Stomach (tissue), 4 donors: Measurements from ENCODE around the gene PARP8.

Source experiments
- CTCF ChIP-seq, 7 experiments: fragments of 450-650 bp in 4 of 7; fragments of 200-600 bp in 3 of 7; sonication (generic) in 3 of 7; IDR thresholded peaks; one replicate each; pipeline ENCODE4 v1.5.1; 2016 to 2019; ENCODE audit warnings: antibody characterized with exemption in 7 of 7, control low read depth in 2 of 7, mild to moderate bottlenecking in 1 of 7
- EP300 ChIP-seq: sonication (generic); formaldehyde crosslinking; IDR thresholded peaks from one replicate; pipeline ENCODE4 v1.6.1; 2017; ENCODE audit warnings: antibody characterized with exemption
- POLR2A ChIP-seq, 4 donors: fragments of 450-650 bp; IDR thresholded peaks; one replicate each; pipeline ENCODE4 v1.6.1; 2016; ENCODE audit warnings: antibody characterized with exemption in 4 of 4, control low read depth in 2 of 4, mild to moderate bottlenecking in 1 of 4, moderate library complexity in 1 of 4
- POLR2AphosphoS5 ChIP-seq, 3 donors: sonication (generic); formaldehyde crosslinking; IDR thresholded peaks; one replicate each; pipeline ENCODE4 v1.6.1; 2016; ENCODE audit warnings: antibody characterized with exemption in 3 of 3

DNA sequence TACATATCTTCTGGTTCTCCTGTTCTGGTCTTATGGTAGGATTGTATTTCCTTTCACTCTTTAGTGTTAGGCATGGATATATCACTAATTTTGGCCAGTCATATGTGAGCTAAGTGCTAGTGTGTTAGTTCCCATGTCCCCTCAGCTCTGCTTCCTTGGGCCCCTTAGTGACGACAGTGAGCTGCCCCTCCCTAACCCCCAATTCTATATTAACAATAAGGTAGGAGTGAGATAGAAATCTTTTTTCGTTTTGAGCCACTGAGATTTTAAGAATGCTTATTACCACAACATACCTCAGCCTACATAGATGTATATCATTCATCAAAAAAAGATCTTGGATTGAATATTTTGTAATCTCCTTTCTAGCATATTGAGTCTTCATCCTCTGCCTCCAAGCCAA, 100.5 kb downstream of the PARP8 start:
- TF ChIP-seq POLR2AphosphoS5 (IDR thresholded peaks at IDR 0.05): no peak
- TF ChIP-seq CTCF (IDR thresholded peaks at IDR 0.05): no peak
- no peak for TF ChIP-seq EP300
- no peak for TF ChIP-seq POLR2A (IDR thresholded peaks at IDR 0.05)
